GM10248 (cell line): ENCODE results near the gene PDPN.

Experiments
- CTCF ChIA-PET: fragments of 300-600 bp; sonication (Branson Sonifier 250); formaldehyde crosslinking; extraction: SDS; loops from one replicate; lab custom pipeline; 2021; ENCODE audit warnings: antibody characterized with exemption; lab: Yijun Ruan, JAX
- POLR2A ChIA-PET: fragments of 350-650 bp; sonication (Branson Sonifier 250); formaldehyde crosslinking; extraction: SDS; loops from one replicate; lab custom pipeline; 2020; ENCODE audit warnings: antibody characterized with exemption; lab: Yijun Ruan, JAX
- DNase-seq: peaks from one replicate; pipeline ENCODE4 v3.0.0; 2012; ENCODE audit errors: extremely low spot score
- CTCF ChIP-seq: IDR thresholded peaks from 2 replicates; pipeline ENCODE4 v1.5.1; 2012; ENCODE audit warnings: mild to moderate bottlenecking, low read depth; ENCODE audit errors: extremely low read depth, missing control alignments, control extremely low read depth

PDPN gene

DNA sequence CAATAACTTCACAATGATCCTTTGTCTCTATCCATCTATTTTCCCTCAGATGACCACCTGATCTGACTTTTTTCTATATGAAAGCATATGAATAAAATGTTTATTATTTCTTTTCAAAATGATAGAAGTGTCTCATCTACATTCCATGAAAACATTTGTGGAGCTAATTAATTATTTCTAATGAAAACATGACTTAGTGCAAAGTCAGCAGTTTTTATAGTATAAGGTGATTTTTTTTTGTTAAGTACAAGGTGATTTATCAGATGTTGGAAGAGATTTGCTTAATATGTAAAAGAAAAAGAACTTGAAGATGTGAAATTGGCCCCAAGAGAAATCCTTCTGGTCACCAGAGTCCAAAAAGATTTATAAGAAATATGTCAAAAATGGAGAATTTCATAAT, 43.5 kb downstream of the PDPN start:
- TF ChIP-seq CTCF, result no peak
- ChIA-PET CTCF (no interaction called here), POLR2A (no interaction called here)
- no peak for DNase-seq

DNA sequence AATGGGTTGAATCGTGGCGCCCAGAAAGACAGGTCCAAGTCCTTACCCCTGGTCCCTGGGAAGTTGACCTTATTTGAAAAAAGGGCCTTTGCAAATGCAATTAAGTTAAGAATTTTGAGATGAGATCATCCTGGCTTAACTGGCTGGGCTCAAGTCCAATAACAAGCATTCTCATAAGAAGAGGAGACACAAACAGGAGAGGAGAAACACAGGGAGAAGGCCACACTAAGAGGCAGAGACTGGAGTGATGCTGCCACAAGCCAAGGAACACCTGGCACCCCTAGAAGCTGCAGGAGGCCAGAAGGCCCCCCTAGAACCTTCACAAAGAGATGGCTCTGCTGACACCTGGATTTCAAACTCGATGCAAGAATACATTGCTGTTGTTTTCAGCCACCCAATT, 44.6 kb downstream of the PDPN start:
- TF ChIP-seq CTCF, result no peak
- ChIA-PET POLR2A (no interaction called here), CTCF (no interaction called here)
- DNase-seq, result no peak

- CTCF ChIA-PET, result no interaction called here
- no peak for TF ChIP-seq CTCF
- no peak for DNase-seq
- POLR2A ChIA-PET, result no interaction called here
Measured at GRCh38 chr1:13628711-13629110, 45.1 kb downstream of the PDPN start.

- CTCF ChIA-PET, result no interaction called here
- no peak for TF ChIP-seq CTCF
- DNase-seq, result no peak
- POLR2A ChIA-PET, result no interaction called here
Measured at GRCh38 chr1:13642306-13643004, 58.8 kb downstream of the PDPN start.

- CTCF ChIA-PET, result no interaction called here
- POLR2A ChIA-PET, result no interaction called here
- TF ChIP-seq CTCF, result no peak
- no peak for DNase-seq
Measured at GRCh38 chr1:13643017-13643416, 59.4 kb downstream of the PDPN start.

- ChIA-PET POLR2A (no interaction called here), CTCF (no interaction called here)
- no peak for TF ChIP-seq CTCF
- no peak for DNase-seq
Measured at GRCh38 chr1:13646521-13646920, 62.9 kb downstream of the PDPN start.

DNA sequence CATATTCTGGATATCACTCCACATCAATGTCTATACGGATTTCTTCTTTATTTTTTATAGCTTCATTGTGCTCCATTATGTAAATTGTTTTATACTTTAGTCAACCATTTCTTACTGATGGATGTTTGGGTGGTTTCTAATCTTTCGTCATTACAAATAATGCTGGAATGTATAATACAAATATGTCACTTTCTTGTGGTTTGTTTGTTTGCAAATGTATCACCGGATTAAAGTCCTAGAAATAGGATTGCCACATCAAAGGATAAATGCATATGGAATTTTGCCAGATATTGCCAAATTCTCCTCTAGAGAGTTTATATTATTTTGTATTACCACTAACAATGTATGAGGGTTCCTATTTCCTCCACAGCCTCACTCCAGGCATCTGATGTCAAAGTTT, 67.6 kb downstream of the PDPN start:
- ChIA-PET CTCF (no interaction called here), POLR2A (no interaction called here)
- TF ChIP-seq CTCF, result no peak
- no peak for DNase-seq
